ENCODE measurements around the gene GPR6.

GRCh38 chr6:109979033-109979921 is 1.2 kb downstream of the GPR6 start:
- TF ChIP-seq CTCF (conservative IDR thresholded peaks at IDR 0.05 in 1 of 2, IDR thresholded peaks at IDR 0.05 in 1 of 2; ENCODE audit: low read depth in 1 of 2, low read length in 2 of 2) (no peak), EZH2 (IDR thresholded peaks at IDR 0.05; ENCODE audit: low read length, missing control alignments) (no peak)
